ENCODE measurements around the gene MGST3. TPM values are rescaled to one million over a fixed set of nuclear protein-coding genes. Genes with fewer than 3 reads are reported as not detected.

The MGST3 gene
- total and polyA plus RNA-seq, 2 of the 13 experiments (the other 11 are each of a cell fraction or from before 2014, with no cell fraction given) = 59.7 to 61.2 TPM

- H3K4me1 ChIP-seq (ENCODE audit: insufficient read depth, low read length) = peaks cover 32% of the 10 kb centered on the region
- H3K4me2 ChIP-seq (ENCODE audit: low read depth, low read length) = no peak overlapping the region
- FAIRE-seq (no peak), DNase-seq (ENCODE audit: low spot score) (no peak), ATAC-seq (no peak)
- no peak overlapping the region for H2AFZ ChIP-seq (ENCODE audit: low read length)
- H3K79me2 ChIP-seq (ENCODE audit: insufficient read depth, low read length) = no peaks in the 10 kb centered on the region
- CTCF ChIA-PET (ENCODE audit: low intra/inter-chr PET ratio, low total read pairs) = no interaction called here
- no peaks in the 10 kb centered on the region; a peak in 1 of 5 replicates for H3K27me3 ChIP-seq (ENCODE audit: control insufficient read depth in 1 of 2, insufficient read depth in 2 of 2, low read length in 2 of 2)
- intact Hi-C loops (cut with micrococcal nuclease; ENCODE audit: unreplicated experiment) = no loop called here
- POLR2A ChIA-PET = no interaction called here
- BruUV-seq (replicated peaks) = no TSS peak
- no peaks in the 10 kb centered on the region for H4K20me1 ChIP-seq (ENCODE audit: insufficient read depth, low read length)
- no peaks in the 10 kb centered on the region for H3K36me3 ChIP-seq (replicated peaks in 1 of 2; ENCODE audit: control insufficient read depth in 1 of 2, insufficient read depth in 2 of 2, low read length in 2 of 2)
- 71% methylated on average over 2 of the region's 2 CpGs for WGBS (ENCODE audit: low lambda C conversion rate)
- H3K9ac ChIP-seq (ENCODE audit: insufficient read depth, low read depth, low read length) = no peak overlapping the region
- H3K9me3 ChIP-seq (ENCODE audit: low read length) = no peaks in the 10 kb centered on the region
- H3K27ac ChIP-seq (ENCODE audit: extremely low read length, insufficient read depth, low read length) = no peak overlapping the region
- in situ Hi-C loops (cut with HindIII; ENCODE audit: extremely low pct_ligation_motif_present, low pct_unique_long_range_greater_than_20kb) = no loop called here
- H3K4me3 ChIP-seq (replicated peaks in 1 of 3; ENCODE audit: insufficient read depth in 1 of 3, low read depth in 2 of 3, low read length in 3 of 3) = no peak overlapping the region
- TF ChIP-seq IKZF5 (CRISPR knock-in tag; IDR thresholded peaks at IDR 0.05) (no peak), ZSCAN29 (CRISPR knock-in tag; conservative IDR thresholded peaks at IDR 0.05) (no peak), EEA1 (CRISPR knock-in tag; IDR thresholded peaks at IDR 0.05; ENCODE audit: borderline replicate concordance) (no peak), KDM4B (CRISPR knock-in tag; IDR thresholded peaks at IDR 0.05) (no peak), ZSCAN12 (CRISPR knock-in tag; IDR thresholded peaks at IDR 0.05) (no peak), ERF (CRISPR knock-in tag; IDR thresholded peaks at IDR 0.05) (no peak), ZNF552 (CRISPR knock-in tag; IDR thresholded peaks at IDR 0.05; ENCODE audit: borderline replicate concordance) (no peak), SNAPC4 (CRISPR knock-in tag; IDR thresholded peaks at IDR 0.05) (no peak), ZNF260 (CRISPR knock-in tag; IDR thresholded peaks at IDR 0.05; ENCODE audit: borderline replicate concordance, low read depth) (no peak), CENPBD1 (CRISPR knock-in tag; IDR thresholded peaks at IDR 0.05; ENCODE audit: borderline replicate concordance, low read depth) (no peak), ZNF543 (CRISPR knock-in tag; IDR thresholded peaks at IDR 0.05) (no peak)
- TF ChIP-seq, protein P1, sequence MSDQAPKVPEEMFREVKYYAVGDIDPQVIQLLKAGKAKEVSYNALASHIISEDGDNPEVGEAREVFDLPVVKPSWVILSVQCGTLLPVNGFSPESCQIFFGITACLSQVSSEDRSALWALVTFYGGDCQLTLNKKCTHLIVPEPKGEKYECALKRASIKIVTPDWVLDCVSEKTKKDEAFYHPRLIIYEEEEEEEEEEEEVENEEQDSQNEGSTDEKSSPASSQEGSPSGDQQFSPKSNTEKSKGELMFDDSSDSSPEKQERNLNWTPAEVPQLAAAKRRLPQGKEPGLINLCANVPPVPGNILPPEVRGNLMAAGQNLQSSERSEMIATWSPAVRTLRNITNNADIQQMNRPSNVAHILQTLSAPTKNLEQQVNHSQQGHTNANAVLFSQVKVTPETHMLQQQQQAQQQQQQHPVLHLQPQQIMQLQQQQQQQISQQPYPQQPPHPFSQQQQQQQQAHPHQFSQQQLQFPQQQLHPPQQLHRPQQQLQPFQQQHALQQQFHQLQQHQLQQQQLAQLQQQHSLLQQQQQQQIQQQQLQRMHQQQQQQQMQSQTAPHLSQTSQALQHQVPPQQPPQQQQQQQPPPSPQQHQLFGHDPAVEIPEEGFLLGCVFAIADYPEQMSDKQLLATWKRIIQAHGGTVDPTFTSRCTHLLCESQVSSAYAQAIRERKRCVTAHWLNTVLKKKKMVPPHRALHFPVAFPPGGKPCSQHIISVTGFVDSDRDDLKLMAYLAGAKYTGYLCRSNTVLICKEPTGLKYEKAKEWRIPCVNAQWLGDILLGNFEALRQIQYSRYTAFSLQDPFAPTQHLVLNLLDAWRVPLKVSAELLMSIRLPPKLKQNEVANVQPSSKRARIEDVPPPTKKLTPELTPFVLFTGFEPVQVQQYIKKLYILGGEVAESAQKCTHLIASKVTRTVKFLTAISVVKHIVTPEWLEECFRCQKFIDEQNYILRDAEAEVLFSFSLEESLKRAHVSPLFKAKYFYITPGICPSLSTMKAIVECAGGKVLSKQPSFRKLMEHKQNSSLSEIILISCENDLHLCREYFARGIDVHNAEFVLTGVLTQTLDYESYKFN (CRISPR knock-in tag; conservative IDR thresholded peaks at IDR 0.05) = no peak
- TF ChIP-seq, protein P2, sequence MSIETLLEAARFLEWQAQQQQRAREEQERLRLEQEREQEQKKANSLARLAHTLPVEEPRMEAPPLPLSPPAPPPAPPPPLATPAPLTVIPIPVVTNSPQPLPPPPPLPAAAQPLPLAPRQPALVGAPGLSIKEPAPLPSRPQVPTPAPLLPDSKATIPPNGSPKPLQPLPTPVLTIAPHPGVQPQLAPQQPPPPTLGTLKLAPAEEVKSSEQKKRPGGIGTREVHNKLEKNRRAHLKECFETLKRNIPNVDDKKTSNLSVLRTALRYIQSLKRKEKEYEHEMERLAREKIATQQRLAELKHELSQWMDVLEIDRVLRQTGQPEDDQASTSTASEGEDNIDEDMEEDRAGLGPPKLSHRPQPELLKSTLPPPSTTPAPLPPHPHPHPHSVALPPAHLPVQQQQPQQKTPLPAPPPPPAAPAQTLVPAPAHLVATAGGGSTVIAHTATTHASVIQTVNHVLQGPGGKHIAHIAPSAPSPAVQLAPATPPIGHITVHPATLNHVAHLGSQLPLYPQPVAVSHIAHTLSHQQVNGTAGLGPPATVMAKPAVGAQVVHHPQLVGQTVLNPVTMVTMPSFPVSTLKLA (IDR thresholded peaks at IDR 0.05) = no peak
Measured at GRCh38 chr1:165635329-165635728, 4.3 kb downstream of the MGST3 start.
